GM12878 (cell line): ENCODE data around the gene GRIK5. TPM values are rescaled to one million over a fixed set of nuclear protein-coding genes. Genes with fewer than 3 reads are reported as not detected.
A peak's percentile ranks its signal among the peaks of the same experiment; 100 is the strongest.

Experiments used
- ATAC-seq: fragments of 200-7000 bp; cut with Tn5 transposase; 3 replicates; pipeline ENCODE4 v1.9.1; 2020; ENCODE audit warnings: mild to moderate bottlenecking, moderate library complexity
- BruUV-seq: library from RNA; stranded (reverse); fragments of 400-500 nt; replicated peaks from 2 replicates; lab custom pipeline; 2021; lab: Mats Ljungman, UMichigan
- CTCF ChIA-PET: fragments of 300-600 bp; sonication (Branson Sonifier 250); formaldehyde crosslinking; extraction: SDS; loops from one replicate; lab custom pipeline; 2021; ENCODE audit warnings: inconsistent platforms; lab: Yijun Ruan, JAX
- POLR2A ChIA-PET: fragments of 350-600 bp; formaldehyde crosslinking; extraction: SDS; loops from one replicate; lab custom pipeline; 2021; ENCODE audit warnings: inconsistent platforms; lab: Charles Lee
- RAD21 ChIA-PET: fragments of 300-600 bp; sonication (Branson Sonifier 250); formaldehyde crosslinking; loops from one replicate; lab custom pipeline; 2023; ENCODE audit warnings: antibody characterized with exemption; ENCODE audit not compliant: unreplicated experiment; lab: Charles Lee
- SMC1A ChIA-PET: fragments of 300-600 bp; sonication (Branson Sonifier 250); formaldehyde crosslinking; loops from one replicate; lab custom pipeline; 2023; ENCODE audit not compliant: unreplicated experiment, uncharacterized antibody; lab: Charles Lee
- DNase-seq: peaks from one replicate; pipeline ENCODE4 v3.0.0-alpha.2; 2011; ENCODE audit warnings: low read depth, low spot score
- FAIRE-seq: peaks from 3 replicates; lab custom pipeline; 2011; peaks lifted over from hg19 to GRCh38; lab: Jason Lieb, UNC
- H2AFZ ChIP-seq: 2 replicates; pipeline ENCODE4 v1.6.0; 2011; ENCODE audit warnings: low read depth, low read length, control low read depth; ENCODE audit not compliant: control insufficient read depth
- H3K27ac ChIP-seq: 2 replicates; pipeline ENCODE4 v1.5.1; 2011; ENCODE audit warnings: control low read depth; ENCODE audit not compliant: control insufficient read depth, insufficient read depth
- H3K27me3 ChIP-seq, 2 experiments: replicated peaks in 1 of 2; 2 replicates each; pipeline versions ENCODE4 v1.6.0 to v1.6.1; 2011; ENCODE audit warnings: low read length in 1 of 2; ENCODE audit not compliant: control insufficient read depth in 2 of 2, insufficient read depth in 2 of 2
- H3K36me3 ChIP-seq, 2 experiments: 2 replicates each; pipeline ENCODE4 v1.5.1; 2011; ENCODE audit warnings: low read length in 1 of 2; ENCODE audit not compliant: control insufficient read depth in 2 of 2, insufficient read depth in 2 of 2
- H3K4me1 ChIP-seq: 2 replicates; pipeline ENCODE4 v1.6.1; 2011; ENCODE audit warnings: mild to moderate bottlenecking, low read length, moderate library complexity, mixed read lengths; ENCODE audit not compliant: control insufficient read depth, insufficient read depth
- H3K4me2 ChIP-seq: 2 replicates; pipeline ENCODE4 v1.6.0; 2011; ENCODE audit warnings: control low read depth; ENCODE audit not compliant: control insufficient read depth, insufficient read depth
- H3K4me3 ChIP-seq: fragments of 200-600 bp; sonication (generic); 2 replicates; pipeline ENCODE4 v1.5.1; 2016
- H3K79me2 ChIP-seq: 2 replicates; pipeline ENCODE4 v1.6.0; 2011; ENCODE audit warnings: low read length; ENCODE audit not compliant: control insufficient read depth, insufficient read depth
- H3K9ac ChIP-seq: 2 replicates; pipeline ENCODE4 v1.8.0; 2011; ENCODE audit warnings: low read length, control low read depth, mixed read lengths; ENCODE audit not compliant: control insufficient read depth, insufficient read depth
- H3K9me3 ChIP-seq: replicated peaks from 3 replicates; pipeline ENCODE4 v1.5.1; 2011; ENCODE audit warnings: mild to moderate bottlenecking, low read length; ENCODE audit not compliant: control insufficient read depth, insufficient read depth
- H4K20me1 ChIP-seq: 2 replicates; pipeline ENCODE4 v1.6.0; 2011; ENCODE audit not compliant: control insufficient read depth, insufficient read depth
- BHLHE40 ChIP-seq, 2 experiments: fragments of 450-650 bp in 1 of 2; IDR thresholded peaks; 2 replicates each; pipeline ENCODE4 v1.6.1; 2011 to 2017; ENCODE audit warnings: low read depth in 2 of 2, borderline replicate concordance in 1 of 2, improper control_type of control experiment in 1 of 2, low read length in 1 of 2, mild to moderate bottlenecking in 1 of 2
- CEBPZ ChIP-seq: fragments of 150-350 bp; IDR thresholded peaks from 2 replicates; pipeline ENCODE4 v1.6.1; 2016; ENCODE audit warnings: low read depth, low read length
- EGR1 ChIP-seq, 2 experiments: IDR thresholded peaks; 1 replicate in 1 of 2; 2 replicates in 1 of 2; pipeline ENCODE4 v1.6.1; 2011 to 2012; ENCODE audit warnings: low read depth in 2 of 2, low read length in 2 of 2, borderline replicate concordance in 1 of 2, mild to moderate bottlenecking in 1 of 2, moderate library complexity in 1 of 2
- IKZF2 ChIP-seq, 2 experiments: fragments of 450-650 bp; IDR thresholded peaks; 2 replicates each; pipeline ENCODE4 v1.6.1; 2017; ENCODE audit warnings: mild to moderate bottlenecking in 2 of 2, moderate library complexity in 2 of 2
- IRF4 ChIP-seq: IDR thresholded peaks from 2 replicates; pipeline ENCODE4 v1.6.1; 2011; ENCODE audit warnings: low read depth, low read length
- PML ChIP-seq: IDR thresholded peaks from 2 replicates; pipeline ENCODE4 v1.6.1; 2012; ENCODE audit warnings: low read length, inconsistent platforms
- RBBP5 ChIP-seq: fragments of 200-600 bp; sonication (generic); conservative IDR thresholded peaks from 2 replicates; pipeline ENCODE4 v1.6.1; 2016
- SIN3A ChIP-seq: IDR thresholded peaks from 2 replicates; pipeline ENCODE4 v1.6.1; 2012; ENCODE audit warnings: low read depth, low read length, improper control_type of control experiment
- SRF ChIP-seq, 2 experiments: IDR thresholded peaks; 2 replicates each; pipeline ENCODE4 v1.6.1; 2011; ENCODE audit warnings: low read depth in 2 of 2, low read length in 2 of 2, mild to moderate bottlenecking in 1 of 2, moderate library complexity in 1 of 2
- TCF3 ChIP-seq: IDR thresholded peaks from 2 replicates; pipeline ENCODE4 v1.6.1; 2012; ENCODE audit warnings: low read depth, mild to moderate bottlenecking, low read length, borderline replicate concordance; ENCODE audit not compliant: insufficient read depth
- ZNF217 ChIP-seq: fragments of 450-650 bp; IDR thresholded peaks from 2 replicates; pipeline ENCODE4 v1.6.1; 2017; ENCODE audit warnings: antibody characterized with exemption, mild to moderate bottlenecking
- WGBS: methylation state at CpG from one replicate; pipeline ENCODE4 v1.1.6; 2016; ENCODE audit warnings: low lambda C conversion rate; ENCODE audit not compliant: insufficient replicate concordance, insufficient coverage; ENCODE audit errors: missing lambda C conversion rate; 5-methylcytosine and 5-hydroxymethylcytosine counted together
- in situ Hi-C: fragments of 300-500 bp; cut with MboI; formaldehyde crosslinking; loops from 9 replicates; pipeline ENCODE4 v1.14.3; 2018; ENCODE audit warnings: mixed read lengths
- intact Hi-C: fragments of 100-400 bp; cut with micrococcal nuclease; formaldehyde crosslinking; loops from one replicate; pipeline ENCODE4 v1.14.2; 2022; ENCODE audit not compliant: unreplicated experiment
- polyA plus RNA-seq, 11 experiments: library from polyadenylated mRNA; depleted of rRNA in 4 of 11; unstranded in 6 of 11; stranded (reverse) in 5 of 11; fragments of >200 nt; fragmentation: Nextera tagmentation in 4 of 11; fragmentation: Illumina TruSeq in 1 of 11; extraction: Ambion mirVana in 4 of 11; extraction: Trizol in 1 of 11; gene quantifications; 1 replicate in 1 of 11; 2 replicates in 10 of 11; pipeline versions ENCODE4 v1.2.1 to v1.2.3, GENCODE V29; 2011 to 2016; ENCODE audit warnings: inconsistent platforms in 2 of 11, missing spikeins in 2 of 11, low read depth in 1 of 11
- total RNA-seq, 4 experiments: library from RNA; depleted of rRNA in 3 of 4; stranded (reverse); fragments of >200 nt in 3 of 4; fragmentation: Illumina TruSeq in 1 of 4; extraction: Trizol in 1 of 4; gene quantifications; 2 replicates each; pipeline versions ENCODE4 v1.2.1 to v1.2.3, GENCODE V29; 2013 to 2021

GRIK5 gene
- total and polyA plus RNA-seq, 10 of the 15 experiments (the other 5 are each of a cell fraction or from before 2014, with no cell fraction given): 0.03 to 0.23 (median 0.07) TPM; not detected in 3

- TF ChIP-seq CEBPZ: no peak
These were observed 74.7 kb downstream of the GRIK5 start (continued) for GRCh38 chr19:41994994-41995958.

- no peak overlapping the region for H3K4me2 ChIP-seq
- no peak overlapping the region for H2AFZ ChIP-seq
- H3K27ac ChIP-seq: no peak overlapping the region
- intact Hi-C loops: no loop called here
- POLR2A ChIA-PET: no interaction called here
- RAD21 ChIA-PET: no interaction called here
- peaks cover 3% of the 10 kb centered on the region for H3K4me1 ChIP-seq
- CTCF ChIA-PET: no interaction called here
- peaks cover 2 to 10% of the 10 kb centered on the region in 2 experiments; a peak in 2 of 4 replicates for H3K27me3 ChIP-seq
- H3K36me3 ChIP-seq: no peaks in the 10 kb centered on the region
- in situ Hi-C loops: no loop called here
- H3K9me3 ChIP-seq: no peaks in the 10 kb centered on the region
- SMC1A ChIA-PET: no interaction called here
- no TSS peak for BruUV-seq
- no peaks in the 10 kb centered on the region for H4K20me1 ChIP-seq
- WGBS: 30% methylated on average over 8 of the region's 13 CpGs
- FAIRE-seq (no peak), DNase-seq (no peak), ATAC-seq (no peak)
- peak overlapping the region; percentile 69; the same call in 1 of the 2 replicates for H3K4me3 ChIP-seq
- TF ChIP-seq BHLHE40 (IDR thresholded peaks at IDR 0.05; ENCODE audit: borderline replicate concordance in 1 of 2, low read depth in 2 of 2, low read length in 1 of 2) (no peak), IRF4 (no peak), CEBPZ (no peak), SRF (IDR thresholded peaks at IDR 0.05; ENCODE audit: low read depth in 2 of 2, low read length in 2 of 2) (no peak), ZNF217 (no peak), PML (no peak), SIN3A (no peak), EGR1 (IDR thresholded peaks at IDR 0.05; ENCODE audit: borderline replicate concordance in 1 of 2, low read depth in 2 of 2, low read length in 2 of 2) (no peak), TCF3 (no peak), RBBP5 (no peak), IKZF2 (IDR thresholded peaks at IDR 0.05) (no peak)
- TF ChIP-seq, all 136 proteins: peak for 0
- Histone ChIP-seq H3K9ac (no peak overlapping the region), H3K79me2 (no peaks in the 10 kb centered on the region)
These were observed 75.5 kb downstream of the GRIK5 start for GRCh38 chr19:41994521-41994971.
